ENCODE results near the gene PRM3.

The PRM3 gene

GRCh38 chr16:11224096-11224893 is 49.1 kb downstream of the PRM3 start:
- DNase-seq: peak; percentile 42 to 55

Data from stimulated activated CD4-positive, alpha-beta T cell treated with anti-CD3 and anti-CD28 coated beads, Interleukin-4, amount 100 ng/mL, for 4 hours (primary cell).